Body of pancreas (tissue), 4 donors: ENCODE results near the gene PAX2. TPM values are rescaled to one million over a fixed set of nuclear protein-coding genes. Genes with fewer than 3 reads are reported as not detected.
A peak's percentile ranks its signal among the peaks of the same experiment; 100 is the strongest.

Experiments used
- ATAC-seq: fragments of 150-250 bp; one replicate; pipeline ENCODE4 v1.9.1; 2016
- DNase-seq, 4 donors: peaks; one replicate each; pipeline ENCODE4 v3.0.0-alpha.2; 2019
- H3K27ac ChIP-seq, 4 donors: fragments of 200-600 bp; sonication (generic); 1 replicate in 3 of 4; 2 replicates in 1 of 4; pipeline versions ENCODE4 v1.5.1 to v1.6.1; 2016 to 2019; ENCODE audit warnings: mild to moderate bottlenecking in 1 of 4, mixed read lengths in 1 of 4, moderate library complexity in 1 of 4
- H3K27me3 ChIP-seq, 2 donors: fragments of 200-600 bp; sonication (generic); one replicate each; pipeline ENCODE4 v1.6.0; 2016; ENCODE audit warnings: mild to moderate bottlenecking in 1 of 2
- H3K36me3 ChIP-seq, 2 donors: fragments of 200-600 bp; sonication (generic); replicated peaks in 1 of 2; 2 replicates each; pipeline ENCODE4 v1.5.1; 2016; ENCODE audit warnings: low read depth in 2 of 2; ENCODE audit not compliant: insufficient read depth in 1 of 2
- H3K4me1 ChIP-seq: fragments of 200-600 bp; sonication (generic); one replicate; pipeline ENCODE4 v1.6.0; 2016
- H3K4me3 ChIP-seq, 2 donors: fragments of 200-600 bp; sonication (generic); 1 replicate in 1 of 2; 2 replicates in 1 of 2; pipeline ENCODE4 v1.5.1; 2016 to 2019
- H3K9me3 ChIP-seq, 3 donors: fragments of 200-600 bp; sonication (generic); 1 replicate in 2 of 3; 2 replicates in 1 of 3; pipeline ENCODE4 v1.5.1; 2016
- POLR2A ChIP-seq, 3 donors: fragments of 450-650 bp; IDR thresholded peaks; one replicate each; pipeline ENCODE4 v1.6.1; 2016; ENCODE audit warnings: antibody characterized with exemption in 3 of 3, mild to moderate bottlenecking in 2 of 3
- WGBS, 2 donors: methylation state at CpG; one replicate each; pipeline ENCODE4 v1.1.5; 2017; 5-methylcytosine and 5-hydroxymethylcytosine counted together
- intact Hi-C: fragments of 100-400 bp; cut with DNase I; formaldehyde crosslinking; loops from one replicate; pipeline ENCODE4 v1.15.1; 2023
- total RNA-seq, 2 donors: library from RNA; depleted of rRNA; stranded (reverse); fragments of >200 nt; gene quantifications; one replicate each; pipeline ENCODE4 v1.1.0, GENCODE V29; 2016
- TF ChIP-seq, protein P1 (sequence below), 7 experiments: fragments of 450-650 bp in 4 of 7; fragments of 200-600 bp in 3 of 7; sonication (generic) in 3 of 7; IDR thresholded peaks; one replicate each; pipeline ENCODE4 v1.5.1; 2016 to 2019; ENCODE audit warnings: antibody characterized with exemption in 7 of 7

Gene PAX2
- total RNA-seq, 2 donors from 2014 or later, result under 0.01 TPM; not detected in 1

GRCh38 chr10:100827819-100828737, 82.7 kb downstream of the PAX2 start:
- Histone ChIP-seq H3K36me3 (no peaks in the 10 kb centered on the region), H3K9me3 (no peaks in the 10 kb centered on the region), H3K27me3 (peaks cover 3 to 4% of the 10 kb centered on the region in 2 donors), H3K4me1 (peaks cover 35% of the 10 kb centered on the region), H3K4me3 (peak overlapping the region; percentile 16 to 44), H3K27ac (peak overlapping the region in 1 of 4 donors; percentile 33)
- ATAC-seq (peak; percentile 62), DNase-seq (peak; percentile 46 to 71 (median 60))
- intact Hi-C loops, result no loop called here
- no peak for TF ChIP-seq POLR2A (IDR thresholded peaks at IDR 0.05)
- TF ChIP-seq, protein P1, sequence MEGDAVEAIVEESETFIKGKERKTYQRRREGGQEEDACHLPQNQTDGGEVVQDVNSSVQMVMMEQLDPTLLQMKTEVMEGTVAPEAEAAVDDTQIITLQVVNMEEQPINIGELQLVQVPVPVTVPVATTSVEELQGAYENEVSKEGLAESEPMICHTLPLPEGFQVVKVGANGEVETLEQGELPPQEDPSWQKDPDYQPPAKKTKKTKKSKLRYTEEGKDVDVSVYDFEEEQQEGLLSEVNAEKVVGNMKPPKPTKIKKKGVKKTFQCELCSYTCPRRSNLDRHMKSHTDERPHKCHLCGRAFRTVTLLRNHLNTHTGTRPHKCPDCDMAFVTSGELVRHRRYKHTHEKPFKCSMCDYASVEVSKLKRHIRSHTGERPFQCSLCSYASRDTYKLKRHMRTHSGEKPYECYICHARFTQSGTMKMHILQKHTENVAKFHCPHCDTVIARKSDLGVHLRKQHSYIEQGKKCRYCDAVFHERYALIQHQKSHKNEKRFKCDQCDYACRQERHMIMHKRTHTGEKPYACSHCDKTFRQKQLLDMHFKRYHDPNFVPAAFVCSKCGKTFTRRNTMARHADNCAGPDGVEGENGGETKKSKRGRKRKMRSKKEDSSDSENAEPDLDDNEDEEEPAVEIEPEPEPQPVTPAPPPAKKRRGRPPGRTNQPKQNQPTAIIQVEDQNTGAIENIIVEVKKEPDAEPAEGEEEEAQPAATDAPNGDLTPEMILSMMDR (IDR thresholded peaks at IDR 0.05), result peak in 3 of 7 experiments; percentile 5 to 38 (median 23)
- WGBS, 2 donors, result 4 to 10% methylated on average over 28 to 69 of the region's 69 CpGs

DNA sequence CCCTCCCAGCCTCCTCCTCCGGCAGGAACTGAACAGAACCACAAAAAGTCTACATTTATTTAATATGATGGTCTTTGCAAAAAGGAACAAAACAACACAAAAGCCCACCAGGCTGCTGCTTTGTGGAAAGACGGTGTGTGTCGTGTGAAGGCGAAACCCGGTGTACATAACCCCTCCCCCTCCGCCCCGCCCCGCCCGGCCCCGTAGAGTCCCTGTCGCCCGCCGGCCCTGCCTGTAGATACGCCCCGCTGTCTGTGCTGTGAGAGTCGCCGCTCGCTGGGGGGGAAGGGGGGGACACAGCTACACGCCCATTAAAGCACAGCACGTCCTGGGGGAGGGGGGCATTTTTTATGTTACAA, 83.3 kb downstream of the PAX2 start:
- DNase-seq (peak; percentile 31 to 59 (median 42)), ATAC-seq (peak; percentile 54)
- intact Hi-C loops, result no loop called here

DNA sequence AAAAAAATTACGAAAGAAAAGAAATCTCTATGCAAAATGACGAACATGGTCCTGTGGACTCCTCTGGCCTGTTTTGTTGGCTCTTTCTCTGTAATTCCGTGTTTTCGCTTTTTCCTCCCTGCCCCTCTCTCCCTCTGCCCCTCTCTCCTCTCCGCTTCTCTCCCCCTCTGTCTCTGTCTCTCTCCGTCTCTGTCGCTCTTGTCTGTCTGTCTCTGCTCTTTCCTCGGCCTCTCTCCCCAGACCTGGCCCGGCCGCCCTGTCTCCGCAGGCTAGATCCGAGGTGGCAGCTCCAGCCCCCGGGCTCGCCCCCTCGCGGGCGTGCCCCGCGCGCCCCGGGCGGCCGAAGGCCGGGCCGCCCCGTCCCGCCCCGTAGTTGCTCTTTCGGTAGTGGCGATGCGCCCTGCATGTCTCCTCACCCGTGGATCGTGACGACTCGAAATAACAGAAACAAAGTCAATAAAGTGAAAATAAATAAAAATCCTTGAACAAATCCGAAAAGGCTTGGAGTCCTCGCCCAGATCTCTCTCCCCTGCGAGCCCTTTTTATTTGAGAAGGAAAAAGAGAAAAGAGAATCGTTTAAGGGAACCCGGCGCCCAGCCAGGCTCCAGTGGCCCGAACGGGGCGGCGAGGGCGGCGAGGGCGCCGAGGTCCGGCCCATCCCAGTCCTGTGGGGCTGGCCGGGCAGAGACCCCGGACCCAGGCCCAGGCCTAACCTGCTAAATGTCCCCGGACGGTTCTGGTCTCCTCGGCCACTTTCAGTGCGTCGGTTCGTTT, 83.9 kb downstream of the PAX2 start:
- TF ChIP-seq, protein P1 (IDR thresholded peaks at IDR 0.05), result peak in 3 of 7 experiments; percentile 12 to 21 (median 16)
- TF ChIP-seq POLR2A (IDR thresholded peaks at IDR 0.05), result no peak
- H3K27me3 ChIP-seq, result peaks cover 3 to 4% of the 10 kb centered on the region in 2 donors
- no peaks in the 10 kb centered on the region for H3K36me3 ChIP-seq
- ATAC-seq, result no peak
- no peaks in the 10 kb centered on the region for H3K9me3 ChIP-seq
- H3K27ac ChIP-seq, result no peak overlapping the region
- peaks cover 35% of the 10 kb centered on the region for H3K4me1 ChIP-seq
- WGBS, 2 donors, result 6 to 9% methylated on average over 56 to 58 of the region's 58 CpGs
- intact Hi-C loops, result no loop called here
- DNase-seq, result peak in 1 of 4 donors; percentile 20
- H3K4me3 ChIP-seq, result peak overlapping the region in 1 of 2 donors; percentile 11

More for the DNA sequence above, 83.3 kb downstream of the PAX2 start:
- no peak for TF ChIP-seq POLR2A (IDR thresholded peaks at IDR 0.05)
- TF ChIP-seq, protein P1 (IDR thresholded peaks at IDR 0.05), result no peak
- Histone ChIP-seq H3K9me3 (no peaks in the 10 kb centered on the region), H3K27ac (no peak overlapping the region), H3K4me1 (peaks cover 35% of the 10 kb centered on the region), H3K27me3 (peaks cover 3 to 4% of the 10 kb centered on the region in 2 donors), H3K4me3 (no peak overlapping the region), H3K36me3 (no peaks in the 10 kb centered on the region)
- 1 to 3% methylated on average over 16 to 20 of the region's 20 CpGs for WGBS, 2 donors

DNA sequence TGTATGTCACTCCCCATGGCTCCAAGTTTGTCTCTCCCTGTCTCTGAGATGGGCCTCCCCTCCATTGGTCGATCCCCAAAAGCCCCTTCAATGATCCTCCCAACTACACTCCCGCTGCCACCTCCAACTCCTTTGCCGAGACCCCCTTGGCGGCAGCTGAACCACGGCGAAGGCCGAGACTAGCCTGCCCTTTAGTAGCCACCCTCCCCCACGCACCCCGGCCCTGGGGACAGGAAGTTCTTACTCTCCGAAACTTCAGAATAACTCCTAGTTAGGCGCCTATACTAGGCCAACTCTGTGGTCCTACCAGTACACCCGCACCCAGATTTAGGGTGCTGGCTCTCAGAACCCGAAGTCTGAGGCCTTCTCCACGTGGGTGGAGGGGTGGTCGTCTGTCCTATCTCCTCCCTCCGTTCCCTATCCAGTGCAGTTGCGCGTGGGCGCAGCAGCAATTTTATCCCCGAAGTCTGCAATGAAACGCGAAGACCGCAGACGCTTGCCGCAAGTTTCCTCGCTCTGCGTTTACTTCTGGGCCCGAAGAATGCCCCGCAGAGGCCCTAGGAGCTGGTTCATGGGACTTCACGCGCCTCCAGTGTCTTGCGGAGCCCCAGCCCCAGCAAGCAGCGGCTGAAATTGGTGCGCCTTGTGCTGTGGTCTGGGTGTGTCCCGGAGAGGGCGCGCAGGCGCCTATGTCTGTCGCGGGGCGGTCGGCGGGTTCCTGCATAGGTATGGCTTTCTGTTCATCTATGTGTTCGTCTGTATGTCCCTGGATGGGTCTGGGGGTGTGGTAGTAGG, 84.7 kb downstream of the PAX2 start:
- ATAC-seq (no peak), DNase-seq (no peak)
- Histone ChIP-seq H3K27me3 (peaks cover 3 to 4% of the 10 kb centered on the region in 2 donors), H3K36me3 (no peaks in the 10 kb centered on the region), H3K4me1 (peaks cover 35% of the 10 kb centered on the region), H3K4me3 (no peak overlapping the region), H3K9me3 (no peaks in the 10 kb centered on the region), H3K27ac (no peak overlapping the region)
- 26 to 40% methylated on average over 30 to 44 of the region's 44 CpGs for WGBS, 2 donors
- intact Hi-C loops, result no loop called here
- TF ChIP-seq, protein P1 (IDR thresholded peaks at IDR 0.05), result no peak
- no peak for TF ChIP-seq POLR2A (IDR thresholded peaks at IDR 0.05)
